Psoas muscle (tissue), 8 donors: ENCODE results near the gene SCLT1. TPM values are rescaled to one million over a fixed set of nuclear protein-coding genes. Genes with fewer than 3 reads are reported as not detected.

Source experiments
- ATAC-seq, 4 donors: fragments of 200-7000 bp; cut with Tn5 transposase; one replicate each; pipeline ENCODE4 v1.9.1; 2020; ENCODE audit warnings: moderate library complexity in 3 of 4, mild to moderate bottlenecking in 2 of 4
- DNase-seq, 2 donors: peaks; one replicate each; pipeline ENCODE4 v3.0.0-alpha.2; 2020
- H3K27ac ChIP-seq: fragments of 200-600 bp; one replicate; pipeline ENCODE4 v1.8.0; 2022
- H3K27me3 ChIP-seq, 3 donors: fragments of 200-600 bp in 1 of 3; one replicate each; pipeline versions ENCODE4 v1.6.1 to v1.8.0; 2013 to 2022; ENCODE audit warnings: low read length in 2 of 3, mild to moderate bottlenecking in 2 of 3, moderate library complexity in 1 of 3; ENCODE audit not compliant: insufficient read depth in 3 of 3
- H3K36me3 ChIP-seq, 2 donors: fragments of 200-600 bp in 1 of 2; one replicate each; pipeline versions ENCODE4 v1.6.1 to v1.8.0; 2013 to 2022; ENCODE audit warnings: low read depth in 1 of 2, mild to moderate bottlenecking in 1 of 2, moderate library complexity in 1 of 2; ENCODE audit not compliant: insufficient read depth in 1 of 2
- H3K4me1 ChIP-seq: fragments of 200-600 bp; one replicate; pipeline ENCODE4 v1.8.0; 2022
- H3K4me3 ChIP-seq: fragments of 200-600 bp; one replicate; pipeline ENCODE4 v1.8.0; 2022; ENCODE audit warnings: mild to moderate bottlenecking
- H3K9me3 ChIP-seq: fragments of 200-600 bp; one replicate; pipeline ENCODE4 v1.8.0; 2022
- WGBS, 3 donors: extraction: QIAGEN DNeasy Blood & Tissue Kit; methylation state at CpG; one replicate each; pipeline versions ENCODE4 v1.1.6 to v1.1.7; 2013; 5-methylcytosine and 5-hydroxymethylcytosine counted together
- intact Hi-C, 2 donors: fragments of 100-400 bp; cut with DNase I; formaldehyde crosslinking; loops; one replicate each; pipeline versions ENCODE4 v1.11.0 to v1.14.2; 2022
- polyA plus RNA-seq, 3 donors: library from polyadenylated mRNA; stranded (reverse); fragments of 200-250 nt; gene quantifications; one replicate each; pipeline ENCODE4 v1.2.3, GENCODE V29; 2013
- total RNA-seq, 4 donors: library from RNA; stranded (reverse); fragmentation: NEBNext Ultra II Directional in 2 of 4; extraction: Animal tissue kit (Norgen Biotek cat#: 25700) in 2 of 4; gene quantifications; one replicate each; pipeline versions ENCODE4 v1.2.1 to v1.2.4, GENCODE V29; 2021 to 2023
- TF ChIP-seq, protein P1 (sequence below): fragments of 200-600 bp; IDR thresholded peaks from one replicate; pipeline ENCODE4 v1.8.0; 2022; ENCODE audit warnings: antibody characterized with exemption
- donor health status: healthy with polysubstance abuse.
- donor health status: DM: no; HTN: no; CAD: no; lungs with moderate emphysema.
- donor health status: Bipolar disorder and iron deficiency.
- donor health status: healthy.
- donor health status: DM: yes; HTN: yes; CAD: no.
- donor health status: DM: no; HTN: no; CAD: no.
- donor health status: DM: no; HTN: no; CAD: no.
- donor health status: DM: yes; HTN: yes; CAD: no.

The SCLT1 gene
- total and polyA plus RNA-seq, 7 donors, result 1.1 to 5.3 (median 3.1) TPM

DNA sequence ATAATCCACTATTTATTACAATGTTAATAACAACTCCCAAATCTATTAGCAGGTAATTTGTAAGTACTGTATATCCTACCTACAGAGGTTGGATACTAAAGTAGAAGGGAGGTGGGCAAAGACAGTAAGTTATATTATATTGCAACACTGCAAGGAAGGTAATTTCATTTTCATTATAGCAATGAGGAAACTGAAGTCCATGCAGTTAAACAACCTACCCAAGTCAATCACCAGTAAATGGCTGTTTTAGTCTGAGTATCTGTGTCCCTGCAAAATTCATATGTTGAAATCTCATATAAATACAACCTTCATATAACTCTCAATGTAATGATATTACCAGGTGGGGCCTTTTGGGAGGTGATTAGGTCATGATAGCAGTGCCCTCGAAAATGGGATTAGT lies 114.4 kb downstream of the SCLT1 start:
- no peaks in the 10 kb centered on the region for H3K4me1 ChIP-seq
- no peaks in the 10 kb centered on the region for H3K36me3 ChIP-seq
- H3K27ac ChIP-seq, result no peak overlapping the region
- no peaks in the 10 kb centered on the region for H3K27me3 ChIP-seq
- no peak overlapping the region for H3K4me3 ChIP-seq
- no peak for DNase-seq
- no peak for ATAC-seq
- no peaks in the 10 kb centered on the region for H3K9me3 ChIP-seq
- intact Hi-C loops, result no loop called here
- TF ChIP-seq, protein P1, sequence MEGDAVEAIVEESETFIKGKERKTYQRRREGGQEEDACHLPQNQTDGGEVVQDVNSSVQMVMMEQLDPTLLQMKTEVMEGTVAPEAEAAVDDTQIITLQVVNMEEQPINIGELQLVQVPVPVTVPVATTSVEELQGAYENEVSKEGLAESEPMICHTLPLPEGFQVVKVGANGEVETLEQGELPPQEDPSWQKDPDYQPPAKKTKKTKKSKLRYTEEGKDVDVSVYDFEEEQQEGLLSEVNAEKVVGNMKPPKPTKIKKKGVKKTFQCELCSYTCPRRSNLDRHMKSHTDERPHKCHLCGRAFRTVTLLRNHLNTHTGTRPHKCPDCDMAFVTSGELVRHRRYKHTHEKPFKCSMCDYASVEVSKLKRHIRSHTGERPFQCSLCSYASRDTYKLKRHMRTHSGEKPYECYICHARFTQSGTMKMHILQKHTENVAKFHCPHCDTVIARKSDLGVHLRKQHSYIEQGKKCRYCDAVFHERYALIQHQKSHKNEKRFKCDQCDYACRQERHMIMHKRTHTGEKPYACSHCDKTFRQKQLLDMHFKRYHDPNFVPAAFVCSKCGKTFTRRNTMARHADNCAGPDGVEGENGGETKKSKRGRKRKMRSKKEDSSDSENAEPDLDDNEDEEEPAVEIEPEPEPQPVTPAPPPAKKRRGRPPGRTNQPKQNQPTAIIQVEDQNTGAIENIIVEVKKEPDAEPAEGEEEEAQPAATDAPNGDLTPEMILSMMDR, result no peak
- 78 to 91% (median 86%) methylated on average over 1 of the region's 1 CpG for WGBS, 3 donors

DNA sequence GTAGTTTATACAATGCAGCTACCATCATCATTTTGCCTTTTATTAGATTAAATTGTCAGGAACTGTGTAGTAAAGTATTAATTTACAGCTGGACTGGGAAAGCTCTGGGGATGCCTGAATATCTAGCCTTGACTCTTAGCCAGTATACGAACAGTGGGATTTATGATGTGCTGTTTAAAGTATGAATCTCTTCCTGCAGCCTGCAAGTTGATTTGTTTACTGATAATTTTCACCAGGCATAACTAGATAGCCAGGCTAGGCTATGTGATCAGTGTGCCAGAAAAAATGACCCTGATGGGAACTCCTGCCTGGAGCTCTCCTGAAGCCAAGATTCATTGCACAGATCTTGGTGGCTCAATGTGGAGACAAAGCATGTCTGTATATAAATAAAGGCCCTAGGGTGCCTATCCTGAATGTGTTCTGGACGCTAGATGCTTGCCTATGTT lies 119.2 kb downstream of the SCLT1 start:
- Histone ChIP-seq H3K36me3 (no peaks in the 10 kb centered on the region), H3K9me3 (no peaks in the 10 kb centered on the region), H3K4me1 (no peaks in the 10 kb centered on the region), H3K4me3 (no peak overlapping the region), H3K27me3 (no peaks in the 10 kb centered on the region), H3K27ac (no peak overlapping the region)
- intact Hi-C loops, result no loop called here
- 39 to 53% (median 50%) methylated on average over 2 of the region's 2 CpGs for WGBS, 3 donors
- DNase-seq (no peak), ATAC-seq (no peak)
- TF ChIP-seq, protein P1, result no peak

DNA sequence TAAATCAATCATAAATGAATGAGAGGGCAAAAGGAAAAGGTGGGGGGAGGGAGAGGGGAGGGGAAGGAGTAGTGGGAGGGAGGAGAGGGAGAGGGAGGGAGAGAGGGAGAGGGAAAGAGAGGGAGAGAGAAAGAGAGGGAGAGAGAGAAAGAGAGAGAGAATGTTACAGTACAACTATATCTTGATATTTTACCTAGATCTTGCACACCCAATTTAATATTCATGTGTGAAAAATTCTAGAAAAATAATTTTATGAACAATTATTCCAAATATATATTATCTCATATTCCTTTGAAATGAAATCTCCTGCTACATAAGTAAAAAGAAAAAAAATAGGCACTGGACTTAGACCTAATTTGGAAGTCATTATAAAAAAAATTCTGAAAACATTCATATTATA lies 120.0 kb downstream of the SCLT1 start:
- no peaks in the 10 kb centered on the region for H3K4me1 ChIP-seq
- ATAC-seq (no peak), DNase-seq (no peak)
- TF ChIP-seq, protein P1, result no peak
- no peaks in the 10 kb centered on the region for H3K36me3 ChIP-seq
- intact Hi-C loops, result no loop called here
- no peak overlapping the region for H3K27ac ChIP-seq
- H3K9me3 ChIP-seq, result no peaks in the 10 kb centered on the region
- no peak overlapping the region for H3K4me3 ChIP-seq
- no peaks in the 10 kb centered on the region for H3K27me3 ChIP-seq

DNA sequence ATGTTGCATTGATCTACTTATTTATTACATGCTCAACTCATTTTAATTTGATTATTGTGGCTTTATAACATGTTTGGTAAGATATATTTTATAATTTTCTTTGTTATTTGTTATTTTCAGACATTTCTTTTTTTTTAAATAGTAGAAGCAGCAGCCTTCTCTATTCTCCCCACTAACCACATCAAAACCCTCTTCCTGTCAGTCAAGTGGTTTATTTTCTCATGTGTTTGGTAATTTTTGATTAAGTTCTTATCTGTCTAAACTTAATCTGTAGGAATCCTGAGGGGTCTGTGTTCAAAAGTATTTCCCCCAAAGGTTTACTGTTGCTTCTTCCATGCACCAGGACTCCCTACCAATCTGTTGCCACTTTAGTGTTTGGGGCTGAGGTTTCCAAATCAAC lies 131.9 kb downstream of the SCLT1 start:
- Histone ChIP-seq H3K27ac (no peak overlapping the region), H3K4me3 (no peak overlapping the region), H3K9me3 (no peaks in the 10 kb centered on the region), H3K27me3 (no peaks in the 10 kb centered on the region), H3K4me1 (no peaks in the 10 kb centered on the region), H3K36me3 (no peaks in the 10 kb centered on the region)
- intact Hi-C loops, result no loop called here
- DNase-seq (no peak), ATAC-seq (no peak)
- TF ChIP-seq, protein P1, result no peak

DNA sequence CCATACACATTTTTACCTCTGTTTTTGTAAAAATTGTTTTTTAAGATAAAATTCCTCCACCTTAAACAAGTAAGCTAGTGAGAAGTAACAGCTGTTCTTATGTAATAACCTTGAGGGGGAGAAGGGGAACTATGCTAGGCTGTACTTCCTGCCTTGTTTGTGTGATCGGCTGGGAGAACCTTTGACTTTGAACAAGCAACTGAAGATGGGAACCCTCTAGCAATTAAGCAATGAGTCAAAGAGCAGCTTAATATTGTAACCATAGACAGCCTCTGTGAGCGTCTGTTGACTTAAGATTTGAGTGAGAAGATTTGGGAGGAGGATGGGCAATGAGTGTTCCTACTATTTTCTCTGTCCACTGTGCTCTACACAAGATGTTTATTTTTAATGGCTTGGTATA lies 135.1 kb downstream of the SCLT1 start:
- no peak overlapping the region for H3K27ac ChIP-seq
- TF ChIP-seq, protein P1, result no peak
- H3K27me3 ChIP-seq, result no peaks in the 10 kb centered on the region
- H3K4me3 ChIP-seq, result no peak overlapping the region
- 70 to 82% (median 80%) methylated on average over 2 of the region's 2 CpGs for WGBS, 3 donors
- no peaks in the 10 kb centered on the region for H3K9me3 ChIP-seq
- no peaks in the 10 kb centered on the region for H3K4me1 ChIP-seq
- intact Hi-C loops, result no loop called here
- no peaks in the 10 kb centered on the region for H3K36me3 ChIP-seq
- ATAC-seq (no peak), DNase-seq (no peak)
